Measurements from ENCODE around the gene FPGS. TPM values are rescaled to one million over a fixed set of nuclear protein-coding genes. Genes with fewer than 3 reads are reported as not detected.
"Not testable (repeated sequence)": the region's sequence is repeated elsewhere in the genome, so short reads cannot be mapped to it uniquely, and the experiment has no call there.

The FPGS gene
- 94.1 and 104 TPM in 2 replicates for total RNA-seq (2014; rRNA removed)
- polyA plus RNA-seq (2012) = 78.6 TPM

GRCh38 chr9:127802576-127803443 is at the start of gene FPGS:
Gene FPGS (plus strand): TSS chr9:127802882. CDS start chr9:127802925, 43 bp downstream.
- DNase-seq (ENCODE audit: low read depth) = peak; percentile 89

GRCh38 chr9:127753148-127753547 is 49.5 kb upstream of the FPGS start:
- no peak for DNase-seq (ENCODE audit: low read depth)

- DNase-seq (ENCODE audit: low read depth) = no peak
Observed at GRCh38 chr9:127753622-127754021, 49.1 kb upstream of the FPGS start.

- DNase-seq (ENCODE audit: low read depth) = no peak
Observed at GRCh38 chr9:127754099-127755060, 48.3 kb upstream of the FPGS start.

GRCh38 chr9:127755061-127756060 is 47.3 kb upstream of the FPGS start:
- no peak for DNase-seq (ENCODE audit: low read depth)

GRCh38 chr9:127756233-127756632 is 46.4 kb upstream of the FPGS start:
- DNase-seq (ENCODE audit: low read depth) = no peak

- not testable (repeated sequence) for DNase-seq (ENCODE audit: low read depth)
Observed at GRCh38 chr9:127756776-127757175, 45.9 kb upstream of the FPGS start.

GRCh38 chr9:127758843-127759242 is 43.8 kb upstream of the FPGS start:
- DNase-seq (ENCODE audit: low read depth) = no peak

GRCh38 chr9:127761061-127761460 is 41.6 kb upstream of the FPGS start:
- no peak for DNase-seq (ENCODE audit: low read depth)

- no peak for DNase-seq (ENCODE audit: low read depth)
Observed at GRCh38 chr9:127761491-127761956, 41.2 kb upstream of the FPGS start.

- DNase-seq (ENCODE audit: low read depth) = no peak
Observed at GRCh38 chr9:127762111-127762676, 40.5 kb upstream of the FPGS start.

GRCh38 chr9:127763918-127764384 is 38.7 kb upstream of the FPGS start:
- DNase-seq (ENCODE audit: low read depth) = no peak

- no peak for DNase-seq (ENCODE audit: low read depth)
Observed at GRCh38 chr9:127765418-127765817, 37.3 kb upstream of the FPGS start.

GRCh38 chr9:127767410-127767809 is 35.3 kb upstream of the FPGS start:
- no peak for DNase-seq (ENCODE audit: low read depth)

GRCh38 chr9:127767909-127768331 is 34.8 kb upstream of the FPGS start:
- DNase-seq (ENCODE audit: low read depth) = no peak

- no peak for DNase-seq (ENCODE audit: low read depth)
Observed at GRCh38 chr9:127768698-127769097, 34.0 kb upstream of the FPGS start.

- DNase-seq (ENCODE audit: low read depth) = no peak
Observed at GRCh38 chr9:127769101-127769500, 33.6 kb upstream of the FPGS start.

GRCh38 chr9:127769929-127770582 is 32.6 kb upstream of the FPGS start:
- DNase-seq (ENCODE audit: low read depth) = no peak

GRCh38 chr9:127770583-127770904 is 32.1 kb upstream of the FPGS start:
- DNase-seq (ENCODE audit: low read depth) = no peak

Data from LHCN-M2 (cell line).